Retinal pigment epithelial cell (primary cell): ENCODE results near the gene MACROD1.

ENCODE experiments used
- DNase-seq: peaks from one replicate; pipeline ENCODE4 v3.0.0-alpha.2; 2010; ENCODE audit warnings: low read depth
- H3K4me3 ChIP-seq: 2 replicates; pipeline ENCODE4 v1.5.1; 2011; ENCODE audit warnings: mild to moderate bottlenecking, low read length, control low read depth, moderate library complexity
- CTCF ChIP-seq: conservative IDR thresholded peaks from 2 replicates; pipeline ENCODE4 v1.5.1; 2011; ENCODE audit warnings: low read depth, low read length, control low read depth, inconsistent platforms

Gene MACROD1

GRCh38 chr11:63951779-63952536 lies 214.0 kb downstream of the MACROD1 start:
- H3K4me3 ChIP-seq, result no peak overlapping the region
- TF ChIP-seq CTCF, result no peak
- no peak for DNase-seq
